Measurements from ENCODE around the gene NET1. TPM values are rescaled to one million over a fixed set of nuclear protein-coding genes. Genes with fewer than 3 reads are reported as not detected.

NET1 gene
- total RNA-seq, 1 donor from 2014 or later = 103 TPM

DNA sequence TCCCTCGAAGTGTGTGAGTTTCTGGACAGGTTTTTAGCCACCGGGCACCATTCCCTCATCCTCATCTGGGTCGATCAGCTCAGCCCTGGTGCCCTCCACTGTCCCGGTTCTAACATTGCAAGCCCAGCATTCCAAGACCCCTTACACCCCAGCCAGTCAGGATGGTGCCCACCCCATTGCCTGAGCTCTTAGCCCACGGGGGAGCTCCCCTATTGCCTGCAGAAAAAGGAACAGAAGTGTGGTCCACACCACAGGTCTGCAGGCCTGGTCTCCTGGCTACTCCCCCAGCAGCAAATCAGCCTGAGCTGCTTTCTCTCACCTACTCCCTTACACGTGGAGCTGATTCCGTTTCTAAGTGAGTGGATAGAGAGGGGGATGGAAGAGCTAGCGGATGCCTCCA lies 82.3 kb downstream of the NET1 start:
- Histone ChIP-seq H3K4me1 (peaks cover 5% of the 10 kb centered on the region), H3K27me3 (no peaks in the 10 kb centered on the region), H3K4me3 (no peak overlapping the region), H3K36me3 (no peaks in the 10 kb centered on the region), H3K9me3 (no peaks in the 10 kb centered on the region), H3K27ac (no peak overlapping the region)
- no peak for DNase-seq (ENCODE audit: extremely low spot score in 2 of 2)
- intact Hi-C loops (cut with DNase I) = no loop called here
- no peak for TF ChIP-seq POLR2A (IDR thresholded peaks at IDR 0.05)
- TF ChIP-seq, protein P1, sequence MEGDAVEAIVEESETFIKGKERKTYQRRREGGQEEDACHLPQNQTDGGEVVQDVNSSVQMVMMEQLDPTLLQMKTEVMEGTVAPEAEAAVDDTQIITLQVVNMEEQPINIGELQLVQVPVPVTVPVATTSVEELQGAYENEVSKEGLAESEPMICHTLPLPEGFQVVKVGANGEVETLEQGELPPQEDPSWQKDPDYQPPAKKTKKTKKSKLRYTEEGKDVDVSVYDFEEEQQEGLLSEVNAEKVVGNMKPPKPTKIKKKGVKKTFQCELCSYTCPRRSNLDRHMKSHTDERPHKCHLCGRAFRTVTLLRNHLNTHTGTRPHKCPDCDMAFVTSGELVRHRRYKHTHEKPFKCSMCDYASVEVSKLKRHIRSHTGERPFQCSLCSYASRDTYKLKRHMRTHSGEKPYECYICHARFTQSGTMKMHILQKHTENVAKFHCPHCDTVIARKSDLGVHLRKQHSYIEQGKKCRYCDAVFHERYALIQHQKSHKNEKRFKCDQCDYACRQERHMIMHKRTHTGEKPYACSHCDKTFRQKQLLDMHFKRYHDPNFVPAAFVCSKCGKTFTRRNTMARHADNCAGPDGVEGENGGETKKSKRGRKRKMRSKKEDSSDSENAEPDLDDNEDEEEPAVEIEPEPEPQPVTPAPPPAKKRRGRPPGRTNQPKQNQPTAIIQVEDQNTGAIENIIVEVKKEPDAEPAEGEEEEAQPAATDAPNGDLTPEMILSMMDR (IDR thresholded peaks at IDR 0.05) = no peak
- no peak for TF ChIP-seq POLR2AphosphoS5 (IDR thresholded peaks at IDR 0.05; ENCODE audit: insufficient read depth in 1 of 2, low read depth in 1 of 2)

DNA sequence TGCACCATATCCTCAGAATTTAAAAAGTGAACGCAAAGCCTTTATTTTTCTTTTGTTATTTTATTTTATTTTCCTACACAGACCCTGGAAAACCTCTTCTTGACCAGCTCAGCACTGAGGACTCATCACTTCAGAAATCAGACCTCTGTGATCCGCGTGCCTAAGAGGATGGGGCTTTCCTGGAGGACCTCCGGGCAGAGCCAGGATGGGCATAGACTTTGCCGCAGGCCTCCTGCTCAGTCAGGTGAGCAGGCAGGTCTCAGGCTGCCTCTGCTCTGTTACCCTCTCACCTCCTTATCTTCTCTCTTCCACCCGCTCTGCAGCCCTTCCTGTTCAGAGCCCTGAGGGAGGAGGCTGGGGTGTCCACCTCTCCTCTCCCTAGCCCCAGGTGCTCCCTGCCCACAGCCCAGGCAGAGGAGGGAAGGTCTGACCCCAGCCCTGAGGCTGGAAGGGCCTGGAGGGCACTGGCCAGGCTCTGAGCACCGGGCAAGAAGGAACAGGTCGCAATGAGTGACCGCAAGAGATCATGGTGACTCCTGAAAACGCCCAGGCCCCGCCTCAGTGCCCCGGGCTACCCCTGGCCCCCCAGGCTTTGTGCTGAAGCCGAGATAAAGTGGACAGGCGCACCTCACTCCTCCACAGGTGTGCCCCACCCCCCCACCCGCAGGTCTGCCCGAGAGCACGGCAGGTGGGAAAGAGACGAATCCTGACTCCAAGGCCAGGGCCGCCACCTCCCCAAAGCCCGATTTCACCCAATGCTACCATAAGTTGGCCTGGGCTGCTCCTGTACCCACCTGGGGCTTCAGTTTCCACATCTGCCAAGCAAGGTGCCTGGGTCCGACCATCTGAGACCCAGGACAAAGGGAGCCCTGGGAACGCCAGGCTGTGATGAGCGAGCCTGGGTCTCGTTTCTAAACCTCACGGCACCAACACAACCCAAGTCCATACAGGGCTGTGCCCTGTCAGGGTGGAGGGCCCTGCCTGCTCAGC lies 84.2 kb downstream of the NET1 start:
- TF ChIP-seq, protein P1 (IDR thresholded peaks at IDR 0.05) = no peak
- TF ChIP-seq POLR2A (IDR thresholded peaks at IDR 0.05) (no peak), POLR2AphosphoS5 (IDR thresholded peaks at IDR 0.05; ENCODE audit: insufficient read depth in 1 of 2, low read depth in 1 of 2) (no peak)
- intact Hi-C loops (cut with DNase I) = no loop called here
- Histone ChIP-seq H3K9me3 (no peaks in the 10 kb centered on the region), H3K36me3 (no peaks in the 10 kb centered on the region), H3K4me1 (peaks cover 15% of the 10 kb centered on the region), H3K27ac (no peak overlapping the region), H3K27me3 (no peaks in the 10 kb centered on the region), H3K4me3 (no peak overlapping the region)
- DNase-seq (ENCODE audit: extremely low spot score in 2 of 2) = no peak

DNA sequence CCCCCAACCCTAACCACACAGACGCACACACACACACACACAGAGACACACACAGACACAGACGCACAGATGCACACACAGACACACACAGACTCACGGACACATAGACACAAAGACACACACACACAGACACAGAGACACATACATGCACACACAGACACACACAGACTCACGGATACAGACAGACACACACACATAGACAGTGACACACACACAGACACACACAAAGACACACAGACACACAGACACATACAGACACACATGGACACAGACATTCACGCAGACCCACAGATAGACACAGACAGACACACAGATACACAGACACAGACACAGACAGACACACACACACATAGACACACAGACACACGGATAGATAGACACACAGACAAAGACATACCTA lies 84.9 kb downstream of the NET1 start:
- no peak overlapping the region for H3K27ac ChIP-seq
- DNase-seq (ENCODE audit: extremely low spot score in 2 of 2) = no peak
- H3K9me3 ChIP-seq = no peaks in the 10 kb centered on the region
- H3K4me3 ChIP-seq = no peak overlapping the region
- peaks cover 21% of the 10 kb centered on the region for H3K4me1 ChIP-seq
- no peaks in the 10 kb centered on the region for H3K36me3 ChIP-seq
- intact Hi-C loops (cut with DNase I) = no loop called here
- TF ChIP-seq POLR2AphosphoS5 (IDR thresholded peaks at IDR 0.05; ENCODE audit: insufficient read depth in 1 of 2, low read depth in 1 of 2) (no peak), POLR2A (IDR thresholded peaks at IDR 0.05) (no peak)
- TF ChIP-seq, protein P1 (IDR thresholded peaks at IDR 0.05) = no peak
- no peaks in the 10 kb centered on the region for H3K27me3 ChIP-seq

- no peaks in the 10 kb centered on the region for H3K36me3 ChIP-seq
- no peaks in the 10 kb centered on the region for H3K27me3 ChIP-seq
- no peak for DNase-seq (ENCODE audit: extremely low spot score in 2 of 2)
- intact Hi-C loops (cut with DNase I) = no loop called here
- H3K4me1 ChIP-seq = peaks cover 27% of the 10 kb centered on the region
- TF ChIP-seq POLR2A (IDR thresholded peaks at IDR 0.05) (no peak), POLR2AphosphoS5 (IDR thresholded peaks at IDR 0.05; ENCODE audit: insufficient read depth in 1 of 2, low read depth in 1 of 2) (no peak)
- TF ChIP-seq, protein P1 (IDR thresholded peaks at IDR 0.05) = no peak
- H3K27ac ChIP-seq = no peak overlapping the region
- no peaks in the 10 kb centered on the region for H3K9me3 ChIP-seq
- peak overlapping the region in 1 of 2 donors; percentile 28 for H3K4me3 ChIP-seq
Measured at GRCh38 chr10:5497948-5498730, 85.8 kb downstream of the NET1 start.
